Measurements from ENCODE around the gene C19orf85.
"Not testable (repeated sequence)": the region's sequence is repeated elsewhere in the genome, so short reads cannot be mapped to it uniquely, and the experiment has no call there.

The C19orf85 gene

GRCh38 chr19:55464662-55465054 is at the start of gene C19orf85:
TSS of gene C19orf85 (minus strand) at chr19:55464751. CDS start at chr19:55464554, 197 bp downstream.
- no peak for DNase-seq

- DNase-seq: no peak
These were observed 43.6 kb upstream of the C19orf85 start for GRCh38 chr19:55508120-55508519.

- no peak for DNase-seq
These were observed 40.4 kb upstream of the C19orf85 start for GRCh38 chr19:55504981-55505380.

- DNase-seq: no peak
These were observed 39.7 kb upstream of the C19orf85 start for GRCh38 chr19:55504252-55504603.

- peak; percentile 37 for DNase-seq
These were observed 39.1 kb upstream of the C19orf85 start for GRCh38 chr19:55503502-55504251.

GRCh38 chr19:55503157-55503501 is 38.6 kb upstream of the C19orf85 start:
- DNase-seq: no peak

GRCh38 chr19:55502197-55502952 is 37.8 kb upstream of the C19orf85 start:
- DNase-seq: no peak

- DNase-seq: no peak
These were observed 35.9 kb upstream of the C19orf85 start for GRCh38 chr19:55500368-55500952.

GRCh38 chr19:55498246-55498840 is 33.8 kb upstream of the C19orf85 start:
- DNase-seq: no peak

- no peak for DNase-seq
These were observed 33.2 kb upstream of the C19orf85 start for GRCh38 chr19:55497763-55498162.

GRCh38 chr19:55496820-55497219 is 32.3 kb upstream of the C19orf85 start:
- not testable (repeated sequence) for DNase-seq

- DNase-seq: no peak
These were observed 31.2 kb upstream of the C19orf85 start for GRCh38 chr19:55495646-55496349.

GRCh38 chr19:55494172-55494761 is 29.7 kb upstream of the C19orf85 start:
- DNase-seq: no peak

GRCh38 chr19:55493645-55494171 is 29.2 kb upstream of the C19orf85 start:
- no peak for DNase-seq

GRCh38 chr19:55493052-55493644 is 28.6 kb upstream of the C19orf85 start:
- no peak for DNase-seq

- DNase-seq: no peak
These were observed 27.9 kb upstream of the C19orf85 start for GRCh38 chr19:55492362-55492944.

- no peak for DNase-seq
These were observed 27.2 kb upstream of the C19orf85 start for GRCh38 chr19:55491546-55492360.

- no peak for DNase-seq
These were observed 26.2 kb upstream of the C19orf85 start for GRCh38 chr19:55490478-55491432.

- DNase-seq: no peak
These were observed 25.3 kb upstream of the C19orf85 start for GRCh38 chr19:55489711-55490477.
